Myocyte (in vitro differentiated cells): ENCODE data around the gene OSBPL2. TPM values are rescaled to one million over a fixed set of nuclear protein-coding genes. Genes with fewer than 3 reads are reported as not detected.

Source experiments
- DNase-seq: peaks from one replicate; pipeline ENCODE4 v3.0.0-alpha.2; 2012; ENCODE audit warnings: low read depth
- total RNA-seq: library from RNA; depleted of rRNA; stranded (reverse); fragments of >200 nt; gene quantifications from 2 replicates; pipeline ENCODE4 v1.2.3, GENCODE V29; 2014

Gene OSBPL2
- total RNA-seq, 1 donor from 2014 or later: 30.2 TPM

DNA sequence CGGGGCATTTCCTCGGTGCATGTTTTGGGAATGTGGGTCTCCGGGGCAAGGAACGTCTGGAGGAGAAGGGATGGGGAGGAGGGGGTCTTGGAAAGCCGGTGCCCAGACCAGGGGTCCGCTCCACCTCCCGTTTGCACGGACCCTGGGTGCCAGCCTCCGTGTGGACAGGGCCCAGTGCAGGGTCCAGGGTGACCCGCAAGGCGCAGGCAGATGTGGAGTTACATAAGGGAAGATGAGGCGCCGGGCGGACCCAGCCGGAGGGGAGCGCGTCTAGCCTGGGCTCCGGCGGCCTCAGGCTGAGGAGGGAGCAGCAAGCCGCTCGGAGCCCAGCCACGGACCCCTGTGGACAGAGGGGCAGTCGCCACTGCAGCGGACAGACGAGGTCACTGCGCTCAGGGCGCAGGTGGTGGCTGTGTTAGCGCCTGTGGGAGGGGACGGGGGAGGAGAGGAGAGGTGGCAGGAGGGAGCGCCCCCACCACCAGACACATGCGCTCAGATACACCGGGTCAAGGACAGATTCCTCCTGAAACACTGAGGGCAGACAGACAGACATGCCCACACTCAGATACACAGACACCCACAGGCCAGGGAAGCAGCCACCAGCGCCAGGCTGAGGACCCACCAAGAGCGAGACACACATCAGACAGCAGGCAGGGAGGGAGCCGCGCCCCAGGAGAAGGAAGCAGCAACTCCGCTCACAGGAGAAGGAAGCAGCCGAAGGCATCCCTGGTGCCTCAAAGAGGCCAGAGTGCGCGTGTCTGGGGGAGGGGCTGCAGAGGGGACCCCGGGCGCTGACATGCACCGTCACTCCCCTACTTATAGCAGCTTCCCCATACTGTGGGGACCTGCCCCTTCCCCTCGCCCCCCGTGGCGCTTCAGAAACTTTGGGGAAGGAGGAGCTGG lies 17.4 kb upstream of the OSBPL2 start:
- DNase-seq: no peak

DNA sequence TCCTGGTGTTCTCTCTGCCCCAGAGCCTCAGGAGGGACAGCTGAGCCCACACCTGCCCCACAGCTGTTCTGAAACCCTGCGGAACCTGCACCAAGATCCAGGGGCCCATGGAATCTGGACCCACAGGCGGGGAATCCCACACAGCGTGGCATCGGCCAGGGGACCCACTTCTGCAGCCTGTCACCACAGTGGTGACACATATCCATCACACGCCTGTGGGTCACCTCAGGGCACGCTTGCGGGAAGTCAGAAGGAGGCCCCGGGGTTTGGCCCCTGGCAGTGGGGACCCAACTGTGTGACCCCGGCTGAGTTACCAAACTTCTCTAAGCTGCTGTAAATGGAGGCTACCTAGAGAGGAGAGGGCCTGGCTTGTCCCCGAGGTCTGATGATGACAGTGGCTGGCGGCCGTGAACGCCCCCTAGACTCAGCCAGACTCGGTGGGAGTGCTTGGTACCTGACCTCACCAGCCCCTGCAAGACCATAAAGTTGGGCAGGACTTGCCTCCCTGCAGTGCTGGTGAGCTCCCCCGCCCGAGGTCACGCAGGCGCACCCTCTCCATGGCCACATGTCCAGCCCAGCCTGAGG lies 16.0 kb upstream of the OSBPL2 start:
- DNase-seq: no peak

DNA sequence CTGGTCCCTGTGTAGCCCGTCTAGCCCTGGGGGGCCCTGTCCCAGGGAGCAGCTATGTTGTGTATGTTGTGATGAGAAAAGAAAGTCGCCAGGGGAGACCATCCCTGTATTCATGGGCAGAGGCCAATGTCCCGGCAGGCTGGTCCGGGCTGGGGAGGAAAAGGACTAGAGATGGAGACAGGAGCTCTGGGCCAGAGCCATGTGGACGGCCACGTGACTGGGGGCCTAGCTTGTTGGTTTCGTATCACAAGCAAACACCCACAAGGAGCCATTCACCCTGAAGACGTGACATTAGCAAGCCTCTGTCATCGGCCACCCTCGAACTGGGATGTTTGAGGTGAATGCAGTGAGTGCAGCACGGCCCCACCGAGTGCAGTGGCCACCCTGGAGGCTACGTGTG lies 15.3 kb upstream of the OSBPL2 start:
- no peak for DNase-seq

DNA sequence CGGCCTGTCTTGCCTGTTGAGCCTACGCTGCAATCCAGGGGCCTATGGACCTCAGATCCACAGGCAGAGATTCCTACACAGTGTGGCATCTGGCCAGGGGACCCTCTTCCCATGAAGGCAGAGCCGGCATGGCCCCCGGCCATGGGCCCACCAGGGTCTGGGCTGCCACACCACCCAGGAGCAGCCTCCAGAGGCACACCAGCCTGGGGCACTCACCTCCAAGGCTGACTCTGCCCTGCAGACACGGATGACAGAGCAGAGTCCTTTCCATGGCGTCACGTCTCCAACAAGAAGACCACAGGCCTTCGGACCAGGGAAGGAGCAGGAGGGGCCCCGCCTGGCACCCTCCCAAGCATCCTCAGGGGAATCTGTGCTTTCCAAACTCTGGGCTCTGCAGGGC lies 14.8 kb upstream of the OSBPL2 start:
- DNase-seq: no peak

DNA sequence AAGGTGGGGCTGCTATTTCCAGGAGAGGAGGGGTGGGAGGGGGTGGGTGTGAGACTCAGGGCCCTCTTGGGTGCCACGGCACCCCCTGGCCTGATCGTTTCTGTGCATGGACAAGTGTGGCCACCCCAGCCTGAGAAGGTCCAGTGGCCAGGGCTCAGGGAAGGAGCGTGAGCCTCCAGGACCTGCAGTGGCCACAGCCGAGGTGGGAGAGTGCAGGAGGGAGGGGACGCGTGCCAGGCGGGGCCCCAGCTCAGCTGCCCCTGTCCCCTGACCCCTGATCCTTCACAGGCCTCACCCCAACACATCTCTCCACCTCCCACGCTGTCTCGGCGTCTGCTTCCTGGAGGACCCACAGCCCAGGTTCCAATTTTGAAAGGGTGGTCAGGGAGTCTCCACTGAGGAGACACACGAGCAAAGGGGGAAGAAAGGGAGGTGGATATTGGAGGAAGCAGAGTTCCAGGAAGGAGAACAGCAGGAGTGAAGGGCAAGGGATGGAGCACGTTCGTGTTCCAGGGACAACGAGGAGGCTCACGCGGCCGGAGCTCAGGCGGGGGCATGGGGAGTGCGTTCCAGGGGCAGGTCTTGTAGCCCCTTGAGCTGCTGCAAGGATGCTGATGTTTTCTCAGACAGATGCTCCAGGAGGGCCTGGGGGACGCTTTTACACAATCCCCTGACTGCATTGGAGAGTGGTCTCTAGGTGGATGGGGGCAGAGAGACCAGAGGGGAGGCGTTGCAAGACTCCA lies 14.0 kb upstream of the OSBPL2 start:
- no peak for DNase-seq

DNA sequence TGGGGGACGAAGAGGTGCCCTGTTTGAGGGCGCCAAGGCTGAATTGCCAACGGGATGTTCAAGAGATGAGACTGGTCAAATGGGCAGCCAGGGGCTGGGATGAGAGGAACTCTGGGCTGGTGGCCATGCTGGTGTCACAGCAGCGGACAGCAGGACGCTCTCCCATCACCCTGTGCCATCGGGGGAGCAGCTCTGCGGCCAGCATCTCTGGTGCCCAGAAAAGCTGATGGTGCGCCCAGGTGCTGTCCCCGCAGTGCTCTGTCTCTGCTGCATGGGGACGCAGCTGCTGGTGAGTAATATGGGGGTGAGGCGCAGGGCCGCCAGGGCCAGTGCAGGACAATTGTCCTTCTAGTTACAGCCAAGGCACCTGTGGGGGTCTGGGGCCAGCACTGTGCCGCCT lies 13.3 kb upstream of the OSBPL2 start:
- DNase-seq: no peak

DNA sequence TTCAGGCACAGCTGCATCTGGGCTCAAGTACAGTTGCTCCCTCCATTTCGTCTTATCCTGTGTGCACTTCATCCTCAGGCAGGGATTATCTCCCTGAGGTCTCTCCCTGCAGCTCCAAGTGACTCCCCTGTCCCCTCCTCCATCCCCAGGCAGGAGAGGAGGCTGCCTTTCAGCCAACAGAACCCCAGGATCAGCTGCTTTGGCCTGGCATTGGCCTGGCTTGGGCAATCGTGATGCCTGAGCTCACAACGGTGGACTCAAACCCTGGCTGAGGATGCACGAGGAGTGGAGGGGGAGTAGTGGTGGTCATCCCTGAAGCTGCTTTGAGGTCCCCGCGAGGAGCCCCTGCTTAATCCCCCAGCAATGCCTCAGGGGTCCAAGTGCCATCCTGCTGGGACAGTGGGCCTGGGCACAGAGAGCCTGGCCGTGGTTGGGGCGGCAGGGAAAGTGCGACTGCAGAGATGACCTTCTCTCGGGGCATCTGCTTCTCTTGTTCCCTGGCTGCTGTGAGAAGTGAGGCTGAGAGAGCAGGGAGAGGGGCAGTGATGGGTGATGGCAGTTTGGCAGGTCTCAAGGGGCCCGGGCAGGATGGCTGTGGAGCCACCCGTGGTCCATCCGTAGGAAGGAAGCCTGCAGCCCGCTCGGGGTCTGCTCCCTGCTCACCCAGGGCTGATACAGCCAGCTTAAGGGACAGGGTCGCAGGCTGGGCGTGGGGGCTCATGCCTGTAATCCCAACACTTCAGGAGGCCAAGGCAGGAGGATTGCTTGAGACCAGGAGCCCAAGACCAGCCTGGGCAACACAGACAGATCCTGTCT lies 12.3 kb upstream of the OSBPL2 start:
- no peak for DNase-seq

DNA sequence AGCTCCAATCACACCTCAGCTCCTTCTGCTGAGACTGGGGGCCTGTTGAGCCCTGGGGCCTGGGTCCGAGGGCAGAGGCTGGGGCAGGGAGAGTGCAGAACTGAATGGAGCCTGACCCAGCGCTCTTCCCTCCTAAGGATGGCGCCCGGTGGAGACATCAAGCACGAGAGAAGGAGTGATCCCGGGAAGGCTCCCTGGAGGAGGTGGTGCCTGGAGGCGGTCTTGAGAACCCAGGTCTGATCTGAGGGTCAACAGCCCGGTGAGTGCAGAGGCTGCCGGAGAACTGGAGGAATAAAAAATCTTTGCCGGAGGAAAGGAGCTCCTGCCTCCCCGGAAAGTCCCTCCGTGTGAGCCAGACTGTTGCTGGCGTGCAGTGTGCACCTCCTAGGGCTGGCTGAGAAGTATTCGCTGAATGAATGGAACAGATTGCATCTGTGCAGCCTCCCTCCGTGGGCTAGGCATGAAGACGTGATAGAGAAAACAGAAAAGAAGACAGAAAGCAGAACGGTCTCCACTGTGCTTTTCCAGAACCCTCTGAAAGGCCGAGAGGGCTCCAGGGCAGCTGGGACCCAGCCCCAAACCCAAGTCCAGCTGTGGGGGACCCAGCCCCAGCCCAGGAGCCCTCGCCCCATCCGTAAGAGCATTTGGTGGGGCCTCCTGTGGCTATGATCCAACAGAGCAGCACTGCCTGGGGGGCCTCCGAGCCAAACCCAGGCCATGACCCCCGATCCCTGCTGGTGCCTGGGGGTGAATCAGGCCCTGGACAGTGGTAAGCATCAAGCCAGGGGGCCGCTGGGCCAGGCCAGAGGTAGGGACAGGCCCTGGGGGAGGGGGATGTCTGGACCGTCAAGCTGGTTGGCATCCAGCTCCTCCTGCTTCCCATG lies 11.4 kb upstream of the OSBPL2 start:
- no peak for DNase-seq

DNA sequence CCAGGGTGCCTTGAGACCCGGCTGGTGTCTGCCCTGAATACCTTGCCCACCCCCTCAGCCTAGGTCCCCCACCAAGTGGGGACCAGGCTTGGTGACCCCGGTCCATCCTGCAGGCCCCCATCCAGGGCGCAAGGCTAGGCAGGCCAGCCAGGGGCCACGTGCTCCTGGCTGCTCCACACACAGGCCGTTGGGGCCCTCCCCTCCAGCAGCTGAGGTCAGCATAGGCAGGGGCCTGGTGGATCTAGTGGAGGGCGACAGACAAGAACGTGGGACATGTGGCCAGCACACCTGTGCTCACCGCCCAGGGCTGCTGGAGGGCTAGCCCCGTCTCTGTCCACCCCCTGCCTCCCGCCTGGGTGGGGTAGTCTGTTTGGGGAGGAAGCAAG lies 10.7 kb upstream of the OSBPL2 start:
- no peak for DNase-seq

DNA sequence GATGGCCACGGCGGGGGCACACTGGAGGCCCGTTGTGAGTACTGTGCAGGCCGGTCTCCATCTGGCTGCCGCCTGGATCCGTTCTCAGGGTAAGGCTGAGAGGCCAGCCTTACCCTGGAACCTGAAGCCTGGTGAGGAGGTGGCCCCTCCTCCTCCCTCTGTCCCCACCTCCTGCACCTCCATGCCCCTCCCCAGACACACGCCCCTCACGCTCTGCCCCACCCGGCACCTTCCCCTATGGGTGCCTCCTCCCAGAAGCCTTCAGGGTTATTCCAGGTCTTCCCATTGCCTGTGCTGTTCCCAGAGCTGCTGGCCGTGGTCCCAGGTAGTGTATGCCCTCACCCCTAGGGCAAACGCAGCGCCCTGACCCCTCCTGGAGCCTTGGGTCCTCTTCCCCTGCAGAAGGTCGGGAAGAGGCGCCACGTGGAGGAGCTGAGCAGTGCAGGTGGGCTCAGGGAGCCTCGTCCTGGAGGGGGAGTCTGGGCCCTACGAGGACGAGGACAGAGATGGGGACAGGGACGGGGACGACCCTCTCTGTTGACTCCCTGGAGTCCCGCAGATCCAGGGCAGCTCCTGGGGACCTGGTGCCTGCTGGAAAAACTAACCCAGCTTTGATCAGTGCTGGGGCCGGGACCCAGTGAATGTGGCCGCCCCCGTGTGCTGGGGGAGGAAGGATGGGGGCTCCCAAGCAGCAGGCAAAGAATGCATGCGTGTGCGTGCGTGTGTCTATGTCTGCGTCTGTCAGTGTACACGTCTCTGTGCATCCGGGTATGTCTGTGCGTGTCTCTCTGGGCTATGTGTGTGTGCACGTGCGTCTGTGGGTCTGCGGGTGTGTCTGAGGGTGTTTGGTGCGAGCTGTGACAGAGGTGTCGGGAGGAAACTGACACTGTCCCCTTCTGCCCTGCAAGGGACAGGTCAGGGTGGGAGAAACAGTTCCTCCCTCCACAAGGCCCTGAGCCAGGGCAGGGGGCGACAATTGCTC lies 10.1 kb upstream of the OSBPL2 start:
- no peak for DNase-seq

DNA sequence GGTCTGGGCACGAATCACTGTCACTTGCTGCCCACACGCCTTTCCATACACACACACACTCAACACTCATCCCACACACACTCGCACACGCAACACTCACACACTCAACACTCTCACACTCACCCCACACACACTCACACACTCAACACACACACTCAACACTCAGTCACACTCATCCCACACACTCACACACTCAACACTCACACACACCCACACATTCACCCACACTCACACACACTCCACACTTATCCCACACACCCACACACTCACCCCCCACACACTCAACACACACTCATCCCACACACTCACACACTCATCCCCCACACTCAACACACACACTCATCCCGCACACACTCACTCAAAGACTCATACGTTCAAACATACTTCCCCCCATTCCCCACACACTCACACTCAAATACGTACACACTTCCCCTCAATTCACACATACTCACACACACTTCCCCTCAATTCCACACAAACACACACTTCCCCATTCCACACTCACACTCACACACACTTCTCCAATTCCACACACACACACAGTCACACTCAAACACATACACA lies 9.3 kb upstream of the OSBPL2 start:
- DNase-seq: no peak

DNA sequence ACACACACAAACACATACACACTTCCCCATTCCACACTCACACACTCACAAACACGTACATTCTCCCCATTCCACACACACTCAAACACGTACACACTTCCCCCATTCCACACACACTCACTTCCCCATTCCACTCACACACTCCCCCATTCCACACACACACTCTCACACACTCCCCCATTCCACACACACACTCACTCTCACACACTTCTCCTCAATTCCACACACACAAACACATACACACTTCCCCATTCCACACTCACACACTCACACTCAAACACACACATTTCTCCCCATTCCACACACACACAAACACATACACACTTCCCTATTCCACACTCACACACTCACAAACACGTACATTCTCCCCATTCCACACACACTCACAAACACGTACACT lies 8.7 kb upstream of the OSBPL2 start:
- DNase-seq: no peak

DNA sequence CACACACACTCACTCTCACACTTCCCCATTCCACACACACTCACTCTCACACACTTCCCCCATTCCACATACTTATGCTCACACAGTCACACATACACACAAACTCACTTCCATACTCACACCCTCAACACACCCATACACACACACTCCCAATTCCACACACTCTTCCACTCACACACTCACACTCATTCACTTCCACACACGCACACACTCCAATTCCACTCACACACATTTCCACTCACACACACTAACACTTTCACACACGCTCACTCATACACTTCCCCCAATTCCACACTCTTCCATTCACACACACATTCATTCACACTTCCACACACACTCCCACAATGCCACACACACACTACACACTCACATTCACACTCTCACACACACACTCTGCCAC lies 8.0 kb upstream of the OSBPL2 start:
- DNase-seq: no peak

DNA sequence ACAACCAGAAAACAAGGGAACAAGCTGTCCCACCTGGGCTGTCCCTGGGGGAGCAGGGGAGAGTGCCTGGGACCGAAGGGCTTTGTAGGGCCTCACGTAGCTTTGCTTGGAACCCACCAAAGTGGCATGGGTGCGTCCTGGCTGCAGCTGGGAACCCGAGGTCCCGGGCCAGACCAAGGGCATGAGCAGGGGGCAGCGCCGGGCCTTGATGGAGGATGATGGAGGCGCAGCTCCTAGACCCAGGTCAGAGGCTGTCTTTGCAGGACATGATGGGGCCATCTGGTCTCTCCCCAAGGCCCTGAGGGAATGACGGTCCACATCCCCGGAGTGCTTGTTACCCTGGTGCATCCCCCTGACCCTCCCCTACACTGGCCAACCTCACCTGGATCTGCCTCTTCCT lies 7.6 kb upstream of the OSBPL2 start:
- DNase-seq: no peak

DNA sequence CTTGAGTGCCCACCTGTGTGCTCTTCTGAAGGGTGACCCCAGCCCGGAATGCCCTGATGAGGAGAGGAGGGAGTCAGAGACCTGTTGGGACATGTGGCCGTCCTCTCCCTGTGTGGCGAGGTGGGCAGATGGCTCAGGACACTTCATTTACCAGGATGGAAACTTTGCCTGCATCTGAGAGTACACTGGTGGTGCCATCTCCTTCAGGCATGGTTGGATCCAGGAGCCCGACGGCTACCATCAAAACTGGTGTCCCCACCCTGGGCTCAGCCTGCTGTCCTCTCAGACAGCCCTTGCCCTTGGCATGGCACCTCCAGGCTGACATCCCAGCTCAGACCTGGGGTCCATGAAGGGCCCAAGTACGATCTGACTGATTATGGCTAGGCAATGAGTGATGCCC lies 7.0 kb upstream of the OSBPL2 start:
- DNase-seq: no peak

DNA sequence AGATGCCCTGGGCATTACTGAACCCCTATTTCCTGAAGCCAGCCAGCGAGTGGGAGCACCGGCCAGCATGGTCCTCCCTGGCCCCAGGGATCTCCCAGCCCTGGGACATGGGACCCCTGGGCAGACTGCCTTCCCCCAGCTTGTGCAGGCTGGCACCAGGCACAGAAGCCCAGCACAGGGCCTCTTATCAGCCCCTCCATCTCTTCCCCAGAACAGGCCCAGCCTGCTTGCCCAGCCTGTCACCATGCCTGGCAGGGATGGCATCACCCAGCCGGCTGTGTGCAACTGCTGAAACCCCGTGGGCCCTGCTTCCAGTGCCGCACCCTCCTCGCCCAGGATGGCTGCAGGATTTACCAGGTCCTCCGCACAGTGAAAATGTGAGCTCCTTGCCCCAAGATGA lies 6.1 kb upstream of the OSBPL2 start:
- no peak for DNase-seq

DNA sequence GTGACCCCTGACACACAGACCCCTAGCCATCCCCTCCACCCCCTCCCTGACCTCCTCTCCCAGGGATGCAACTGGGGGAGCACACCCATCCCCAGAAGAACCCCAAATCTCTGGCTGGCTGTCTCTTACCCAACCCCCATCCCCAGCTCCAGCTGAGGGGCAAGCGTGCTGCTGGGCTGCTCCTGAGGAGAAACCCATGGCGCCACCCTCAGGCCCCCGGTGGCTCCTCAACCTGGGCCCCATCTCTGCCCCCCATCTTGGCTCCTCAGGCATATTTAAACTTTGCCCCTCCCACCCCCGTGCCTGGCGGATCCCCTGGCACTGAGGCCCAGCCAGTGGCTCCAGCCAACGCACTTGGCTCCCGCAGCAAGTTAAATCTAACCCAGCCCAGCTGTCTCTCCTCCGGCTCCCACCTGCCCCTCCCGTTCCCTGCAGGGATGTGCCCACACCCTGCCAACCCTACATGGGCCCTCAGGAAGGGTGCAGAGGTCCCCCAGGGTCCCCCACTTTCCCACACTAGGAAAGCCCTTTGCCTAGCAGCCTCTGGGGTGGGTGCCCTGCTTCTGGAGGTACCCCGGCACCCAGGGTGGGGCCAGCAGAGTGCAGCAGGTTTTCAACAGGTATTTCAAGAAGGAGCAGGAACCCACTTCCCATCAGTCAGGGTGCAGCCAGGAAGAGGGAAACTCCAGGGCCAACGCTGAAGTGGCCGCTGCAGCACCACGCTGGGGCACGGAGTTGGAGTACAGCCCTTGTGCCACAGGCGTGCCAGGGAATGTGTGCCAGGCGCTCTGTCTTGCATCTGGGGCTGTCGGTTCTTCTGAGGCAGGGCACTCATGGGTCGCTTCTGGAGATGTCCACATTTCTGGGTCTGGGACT lies 5.3 kb upstream of the OSBPL2 start:
- DNase-seq: peak; percentile 64

DNA sequence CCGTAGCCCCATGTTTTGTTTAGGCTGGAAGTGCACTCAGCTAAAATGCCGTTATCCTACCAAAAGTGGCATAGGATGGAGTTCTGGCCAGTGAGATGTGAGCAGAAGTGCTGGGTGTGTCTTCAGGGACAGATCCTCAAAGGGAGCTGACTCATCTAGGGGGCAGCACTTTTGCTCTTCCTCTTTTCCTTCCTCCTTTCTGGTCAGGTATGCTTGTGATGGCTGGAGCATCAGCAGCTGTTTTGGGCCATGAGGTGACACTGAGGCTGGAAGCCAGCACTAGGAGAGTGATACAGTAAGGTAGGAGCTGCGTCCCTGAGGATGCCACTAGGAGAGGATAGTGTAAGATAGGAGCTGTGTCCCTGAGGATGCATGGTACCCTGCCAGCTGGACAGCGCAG lies 4.6 kb upstream of the OSBPL2 start:
- no peak for DNase-seq
